Ovary (tissue), 9 donors: Measurements from ENCODE around the gene RXRG. TPM values are rescaled to one million over a fixed set of nuclear protein-coding genes. Genes with fewer than 3 reads are reported as not detected.
"Not testable (repeated sequence)": the region's sequence is repeated elsewhere in the genome, so short reads cannot be mapped to it uniquely, and the experiment has no call there.

Experiments
- DNase-seq, 5 donors: peaks; one replicate each; pipeline ENCODE4 v3.0.0-alpha.2; 2019 to 2020
- H3K27ac ChIP-seq, 2 donors: fragments of 200-600 bp; one replicate each; pipeline versions ENCODE4 v1.5.1 to v1.8.0; 2019 to 2022
- H3K27me3 ChIP-seq: fragments of 200-600 bp; one replicate; pipeline ENCODE4 v1.8.0; 2022
- H3K36me3 ChIP-seq: fragments of 200-600 bp; sonication (generic); one replicate; pipeline ENCODE4 v1.5.1; 2019
- H3K4me1 ChIP-seq: one replicate; pipeline ENCODE4 v1.8.1; 2013; ENCODE audit warnings: mild to moderate bottlenecking, moderate library complexity; ENCODE audit not compliant: insufficient read depth
- H3K4me3 ChIP-seq: fragments of 200-600 bp; sonication (generic); one replicate; pipeline ENCODE4 v1.5.1; 2017
- H3K9me3 ChIP-seq, 2 donors: fragments of 200-600 bp in 1 of 2; sonication (generic) in 1 of 2; one replicate each; pipeline versions ENCODE4 v1.5.1 to v1.8.1; 2013 to 2019; ENCODE audit warnings: mild to moderate bottlenecking in 1 of 2, moderate library complexity in 1 of 2
- EP300 ChIP-seq: sonication (generic); formaldehyde crosslinking; IDR thresholded peaks from one replicate; pipeline ENCODE4 v1.6.1; 2017; ENCODE audit warnings: antibody characterized with exemption
- POLR2A ChIP-seq: fragments of 450-650 bp; IDR thresholded peaks from one replicate; pipeline ENCODE4 v1.6.1; 2017; ENCODE audit warnings: antibody characterized with exemption, mild to moderate bottlenecking, moderate library complexity
- WGBS, 3 donors: extraction: QIAGEN DNeasy Blood & Tissue Kit in 1 of 3; methylation state at CpG; one replicate each; pipeline versions ENCODE4 v1.1.5 to v1.1.7; 2013 to 2017; 5-methylcytosine and 5-hydroxymethylcytosine counted together
- intact Hi-C, 4 donors: fragments of 100-400 bp; cut with DNase I; formaldehyde crosslinking; loops; one replicate each; pipeline versions ENCODE4 v1.11.0 to v1.15.1; 2022 to 2023
- polyA plus RNA-seq, 2 donors: library from polyadenylated mRNA; stranded (reverse); fragments of 200-250 nt in 1 of 2; fragments of 350-450 nt in 1 of 2; fragmentation: Illumina TruSeq in 1 of 2; extraction: RNeasy Lipid Tissue Mini Kit (QIAGEN cat#74804) in 1 of 2; gene quantifications; one replicate each; pipeline ENCODE4 v1.2.3, GENCODE V29; 2013 to 2014
- total RNA-seq, 7 donors: library from RNA; depleted of rRNA in 2 of 7; stranded (reverse); fragments of >200 nt in 2 of 7; fragmentation: NEBNext Ultra II Directional in 3 of 7; extraction: Animal tissue kit (Norgen Biotek cat#: 25700) in 3 of 7; gene quantifications; one replicate each; pipeline versions ENCODE4 v1.1.0 to v1.2.4, GENCODE V29; 2016 to 2023
- TF ChIP-seq, protein P1 (sequence below), 3 donors: fragments of 450-650 bp in 2 of 3; fragments of 200-600 bp in 1 of 3; IDR thresholded peaks; one replicate each; pipeline versions ENCODE4 v1.5.1 to v1.8.0; 2016 to 2022; ENCODE audit warnings: antibody characterized with exemption in 3 of 3, mild to moderate bottlenecking in 1 of 3
- donor health status: DM: no; HTN: no; CAD: no; lungs with moderate emphysema.
- donor health status: DM: no; HTN: no; CAD: no.
- donor health status: Bipolar disorder and iron deficiency.
- donor health status: DM: yes; HTN: yes; CAD: no.
- donor health status: DM: no; HTN: no; CAD: no.
- donor health status: DM: yes; HTN: yes; CAD: no.

Gene RXRG
- total and polyA plus RNA-seq, 9 donors, result 0.80 to 6.6 (median 1.8) TPM; not detected in 1

DNA sequence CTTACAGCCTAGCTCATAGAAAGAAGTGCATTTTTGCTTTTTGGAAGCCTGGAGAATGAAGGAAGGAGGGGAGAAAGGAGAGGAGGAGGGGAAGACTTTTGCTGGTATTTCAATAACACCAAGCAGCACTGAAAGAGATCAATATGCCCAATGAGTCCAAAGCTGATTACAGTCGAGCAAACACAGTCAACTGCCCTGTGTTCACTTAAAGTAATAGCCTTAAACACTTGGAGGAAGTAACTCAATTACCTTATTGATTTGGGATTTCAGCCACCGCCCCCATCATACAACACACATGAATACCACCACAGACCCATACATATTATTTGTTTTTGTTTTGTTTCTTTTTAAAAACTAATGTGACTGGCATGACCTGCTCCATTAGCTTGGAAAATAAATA lies 23.3 kb upstream of the RXRG start:
- intact Hi-C loops, result no loop called here
- H3K4me3 ChIP-seq, result no peak overlapping the region
- H3K4me1 ChIP-seq, result no peaks in the 10 kb centered on the region
- H3K36me3 ChIP-seq, result no peaks in the 10 kb centered on the region
- WGBS, 3 donors, result 74 to 76% (median 76%) methylated on average over 2 of the region's 2 CpGs
- no peak overlapping the region for H3K27ac ChIP-seq
- H3K9me3 ChIP-seq, result no peaks in the 10 kb centered on the region
- TF ChIP-seq EP300, result no peak
- TF ChIP-seq, protein P1, sequence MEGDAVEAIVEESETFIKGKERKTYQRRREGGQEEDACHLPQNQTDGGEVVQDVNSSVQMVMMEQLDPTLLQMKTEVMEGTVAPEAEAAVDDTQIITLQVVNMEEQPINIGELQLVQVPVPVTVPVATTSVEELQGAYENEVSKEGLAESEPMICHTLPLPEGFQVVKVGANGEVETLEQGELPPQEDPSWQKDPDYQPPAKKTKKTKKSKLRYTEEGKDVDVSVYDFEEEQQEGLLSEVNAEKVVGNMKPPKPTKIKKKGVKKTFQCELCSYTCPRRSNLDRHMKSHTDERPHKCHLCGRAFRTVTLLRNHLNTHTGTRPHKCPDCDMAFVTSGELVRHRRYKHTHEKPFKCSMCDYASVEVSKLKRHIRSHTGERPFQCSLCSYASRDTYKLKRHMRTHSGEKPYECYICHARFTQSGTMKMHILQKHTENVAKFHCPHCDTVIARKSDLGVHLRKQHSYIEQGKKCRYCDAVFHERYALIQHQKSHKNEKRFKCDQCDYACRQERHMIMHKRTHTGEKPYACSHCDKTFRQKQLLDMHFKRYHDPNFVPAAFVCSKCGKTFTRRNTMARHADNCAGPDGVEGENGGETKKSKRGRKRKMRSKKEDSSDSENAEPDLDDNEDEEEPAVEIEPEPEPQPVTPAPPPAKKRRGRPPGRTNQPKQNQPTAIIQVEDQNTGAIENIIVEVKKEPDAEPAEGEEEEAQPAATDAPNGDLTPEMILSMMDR (IDR thresholded peaks at IDR 0.05), result no peak
- no peak for TF ChIP-seq POLR2A
- DNase-seq, result no peak
- no peaks in the 10 kb centered on the region for H3K27me3 ChIP-seq

DNA sequence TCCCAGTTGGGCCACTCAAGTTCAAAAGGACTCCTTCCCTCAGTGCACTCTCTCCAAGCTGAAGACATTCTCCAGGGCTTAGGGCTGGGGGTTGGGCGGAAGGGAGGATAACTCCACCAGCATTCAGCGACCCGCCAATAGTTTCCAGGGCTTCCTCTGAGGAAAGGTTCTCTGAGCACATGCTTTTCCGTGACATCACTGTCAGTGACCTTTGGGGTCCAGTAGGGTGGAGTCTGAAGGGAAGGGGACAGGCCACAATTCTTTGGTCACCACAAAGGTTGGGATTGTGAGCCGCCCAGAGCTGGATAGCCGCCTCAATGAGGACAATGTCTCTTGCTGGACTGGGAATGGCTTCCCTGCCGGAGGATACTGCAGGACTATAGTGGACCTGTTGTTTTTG lies 22.8 kb upstream of the RXRG start:
- H3K36me3 ChIP-seq, result no peaks in the 10 kb centered on the region
- no peaks in the 10 kb centered on the region for H3K9me3 ChIP-seq
- H3K27me3 ChIP-seq, result no peaks in the 10 kb centered on the region
- 86 to 91% (median 91%) methylated on average over 7 of the region's 7 CpGs for WGBS, 3 donors
- TF ChIP-seq, protein P1 (IDR thresholded peaks at IDR 0.05), result no peak
- intact Hi-C loops, result no loop called here
- no peak for DNase-seq
- H3K4me1 ChIP-seq, result no peaks in the 10 kb centered on the region
- H3K27ac ChIP-seq, result no peak overlapping the region
- H3K4me3 ChIP-seq, result no peak overlapping the region

DNA sequence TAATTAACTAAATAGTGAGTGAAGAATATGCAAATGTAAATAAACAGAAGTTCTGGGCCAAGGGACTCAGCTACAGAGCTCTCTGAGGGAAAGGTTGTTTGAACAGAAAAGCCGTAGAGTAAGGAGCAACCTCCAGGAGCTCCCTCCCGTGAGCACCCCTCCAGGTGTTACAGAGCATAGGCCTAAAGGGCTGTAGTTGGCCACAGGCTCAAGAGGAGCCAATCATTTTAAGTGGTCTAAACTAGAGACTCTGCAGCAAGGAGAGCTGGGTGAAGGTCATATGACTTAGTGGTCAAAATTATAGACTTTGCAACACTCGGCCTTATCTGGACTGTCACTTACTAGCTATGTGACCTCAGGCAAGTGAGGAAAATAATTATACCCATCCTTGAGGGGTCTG lies 19.1 kb upstream of the RXRG start:
- Histone ChIP-seq H3K4me1 (no peaks in the 10 kb centered on the region), H3K9me3 (no peaks in the 10 kb centered on the region), H3K27me3 (no peaks in the 10 kb centered on the region), H3K4me3 (no peak overlapping the region), H3K27ac (no peak overlapping the region), H3K36me3 (no peaks in the 10 kb centered on the region)
- WGBS, 3 donors, result 47 to 60% (median 58%) methylated on average over 3 of the region's 3 CpGs
- TF ChIP-seq EP300 (no peak), POLR2A (no peak)
- TF ChIP-seq, protein P1 (IDR thresholded peaks at IDR 0.05), result no peak
- intact Hi-C loops, result no loop called here
- DNase-seq, result no peak

DNA sequence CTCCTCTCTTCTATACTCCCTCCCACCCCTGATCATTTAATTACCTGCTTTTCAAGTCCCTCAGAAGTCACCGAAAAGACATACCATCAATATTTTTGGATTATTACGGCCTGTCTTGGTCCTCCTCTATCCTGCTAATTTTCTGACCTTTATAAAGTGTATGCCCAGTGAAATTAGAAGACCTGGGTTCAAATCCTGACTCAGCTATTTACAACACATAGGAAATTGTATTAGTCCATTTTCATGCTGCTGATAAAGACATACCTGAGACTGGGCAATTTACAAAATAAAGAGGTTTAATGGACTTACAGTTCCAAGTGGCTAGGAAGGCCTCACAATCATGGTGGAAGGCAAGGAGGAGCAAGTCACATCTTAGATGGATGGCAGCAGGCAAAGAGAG lies 14.8 kb upstream of the RXRG start:
- WGBS, 3 donors, result 80 to 96% (median 95%) methylated on average over 2 of the region's 2 CpGs
- H3K9me3 ChIP-seq, H3K36me3 ChIP-seq, H3K27me3 ChIP-seq, H3K4me3 ChIP-seq, intact Hi-C loops, H3K4me1 ChIP-seq, DNase-seq, H3K27ac ChIP-seq: not testable (repeated sequence)

DNA sequence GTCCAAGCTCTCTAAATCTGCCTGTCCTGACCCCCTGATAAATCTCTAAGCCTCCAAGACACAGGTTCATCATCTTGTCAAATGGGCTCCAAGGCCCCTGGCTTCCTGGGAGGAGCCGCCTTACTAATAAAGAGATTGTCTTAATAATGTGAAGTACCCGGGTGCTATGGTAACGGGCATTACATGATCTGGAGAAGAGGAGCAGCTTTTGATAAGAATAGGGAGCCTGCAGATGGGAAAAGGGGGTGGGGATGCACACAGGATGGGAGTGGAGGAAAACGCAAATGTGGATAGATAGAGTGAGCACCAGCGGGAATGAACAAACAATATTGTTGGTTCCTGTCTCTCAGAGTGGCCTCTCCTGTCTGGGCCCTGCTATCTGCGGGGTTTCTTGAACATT lies 11.9 kb upstream of the RXRG start:
- DNase-seq, result no peak
- intact Hi-C loops, result no loop called here
- Histone ChIP-seq H3K36me3 (no peaks in the 10 kb centered on the region), H3K9me3 (no peaks in the 10 kb centered on the region), H3K27me3 (no peaks in the 10 kb centered on the region), H3K4me3 (no peak overlapping the region), H3K27ac (no peak overlapping the region), H3K4me1 (no peaks in the 10 kb centered on the region)
- TF ChIP-seq POLR2A (no peak), EP300 (no peak)
- TF ChIP-seq, protein P1 (IDR thresholded peaks at IDR 0.05), result no peak
- WGBS, 3 donors, result 47 to 57% (median 48%) methylated on average over 6 of the region's 6 CpGs
